HG03469 (cell line): ENCODE results near the gene PIGW.
"Not testable (repeated sequence)": the region's sequence is repeated elsewhere in the genome, so short reads cannot be mapped to it uniquely, and the experiment has no call there.

Source experiments
- ATAC-seq: cut with Tn5 transposase; IDR thresholded peaks from one replicate; pipeline ENCODE4 v1.9.1; 2021; ENCODE audit warnings: mild to moderate bottlenecking, moderate library complexity, moderate number of reproducible peaks; ENCODE audit not compliant: unreplicated experiment

Gene PIGW

DNA sequence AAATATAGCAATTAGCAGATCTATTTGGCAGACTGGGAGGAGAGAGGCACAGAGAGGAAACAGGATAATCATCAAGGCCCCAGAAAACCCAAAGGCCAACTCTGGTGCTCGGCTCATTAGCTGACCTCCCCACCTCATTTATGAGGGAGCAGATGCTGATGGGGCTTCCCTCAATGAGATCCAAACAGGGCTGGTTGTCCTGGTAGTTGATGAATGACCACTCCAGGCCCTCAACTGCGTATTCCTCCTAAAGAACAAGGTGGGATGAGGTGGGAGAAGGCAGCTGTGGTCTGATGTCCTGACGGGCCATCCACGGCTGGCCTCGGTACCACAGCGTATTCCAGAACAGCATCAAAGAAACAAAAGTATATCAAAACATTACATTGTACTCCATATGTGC, 27.5 kb upstream of the PIGW start:
- no peak for ATAC-seq

DNA sequence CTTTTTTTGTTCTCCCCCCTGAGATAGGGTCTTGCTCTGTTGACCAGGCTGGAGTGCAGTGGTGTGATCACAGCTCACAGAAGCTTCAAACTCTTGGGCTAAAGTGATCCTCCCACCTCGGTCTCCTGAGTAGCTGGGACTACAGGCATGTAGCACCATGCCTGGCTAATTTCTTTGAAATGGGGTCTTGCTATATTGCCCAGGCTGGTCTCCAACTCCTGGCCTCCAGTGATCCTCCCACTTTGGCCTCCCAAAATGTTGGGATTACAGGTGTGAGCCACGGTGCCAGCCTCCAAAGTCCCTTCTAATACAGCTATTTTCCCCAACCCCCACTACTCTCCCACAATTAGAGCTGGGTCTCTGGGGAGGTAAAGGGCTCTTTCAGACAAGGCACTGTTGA, 26.3 kb upstream of the PIGW start:
- ATAC-seq = not testable (repeated sequence)

DNA sequence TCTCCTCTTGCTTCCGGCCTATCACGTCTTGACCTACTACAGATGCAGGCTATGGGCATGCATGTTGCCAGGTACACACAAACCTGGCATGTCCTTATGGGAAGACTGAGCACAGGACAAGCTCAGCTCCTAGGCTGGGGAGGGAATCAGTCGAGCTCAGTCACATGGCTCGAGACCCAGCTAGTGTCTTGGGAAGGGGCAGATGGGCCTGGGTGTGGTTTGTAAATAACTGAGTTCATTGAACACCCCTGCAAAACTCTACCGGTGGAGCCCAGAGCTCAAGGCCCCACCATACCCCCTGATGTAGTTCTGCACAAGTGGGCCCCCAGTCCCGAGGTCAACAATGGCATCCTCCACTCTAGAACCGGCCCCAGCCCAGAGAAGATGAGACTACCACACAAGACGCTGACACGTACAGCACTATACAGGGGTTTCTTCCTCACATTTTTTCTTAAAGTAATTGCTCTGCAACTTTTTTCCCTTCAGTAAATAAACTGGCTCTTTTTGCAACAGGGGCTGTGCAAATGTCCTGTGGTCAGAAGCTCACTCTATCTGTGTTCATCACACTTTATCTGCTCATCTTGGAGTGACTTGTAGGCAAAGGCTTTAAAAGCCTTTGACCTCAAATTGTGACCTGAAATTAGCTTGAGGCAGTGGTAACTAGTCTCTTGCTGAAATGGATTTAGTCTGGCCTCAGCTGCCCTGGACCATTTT, 25.4 kb upstream of the PIGW start:
- no peak for ATAC-seq

DNA sequence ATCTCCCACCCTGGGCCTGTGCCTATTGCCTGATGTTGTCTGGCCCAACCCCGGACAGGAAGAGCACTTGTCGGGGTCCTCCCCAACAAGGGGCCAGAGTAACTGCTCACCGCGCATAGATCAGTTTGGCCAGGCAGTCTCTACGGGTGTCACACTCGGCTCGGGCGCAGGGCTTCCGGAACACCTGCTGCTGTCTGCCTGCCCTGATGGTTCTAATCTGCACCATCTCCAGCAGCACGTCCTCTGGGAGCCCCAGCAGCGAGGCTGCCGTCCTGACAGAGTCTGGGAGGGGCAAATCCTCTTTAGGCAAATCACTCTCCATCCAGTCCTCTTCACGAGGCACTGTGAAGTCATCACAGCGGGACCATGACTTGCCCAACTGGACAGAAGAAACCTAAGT, 24.2 kb upstream of the PIGW start:
- ATAC-seq = no peak

DNA sequence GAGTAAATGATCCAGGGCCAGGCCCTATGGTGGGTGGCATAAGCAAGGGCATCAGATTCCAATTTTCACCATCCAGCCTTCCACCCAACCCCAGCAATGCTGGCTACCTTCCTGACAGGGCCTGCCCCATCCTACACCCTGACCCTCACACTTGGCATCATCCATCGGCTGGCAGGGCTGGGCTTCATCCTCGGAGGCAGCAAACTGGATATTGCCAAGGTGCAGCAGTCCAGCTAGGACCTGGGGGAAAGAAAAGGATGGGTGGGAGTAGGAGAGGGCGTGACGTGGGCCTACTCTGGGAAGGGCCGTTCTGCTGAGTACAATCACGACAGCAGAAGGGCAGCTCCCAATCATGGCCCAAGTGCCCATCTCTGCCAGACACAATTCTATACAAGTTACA, 23.6 kb upstream of the PIGW start:
- no peak for ATAC-seq

DNA sequence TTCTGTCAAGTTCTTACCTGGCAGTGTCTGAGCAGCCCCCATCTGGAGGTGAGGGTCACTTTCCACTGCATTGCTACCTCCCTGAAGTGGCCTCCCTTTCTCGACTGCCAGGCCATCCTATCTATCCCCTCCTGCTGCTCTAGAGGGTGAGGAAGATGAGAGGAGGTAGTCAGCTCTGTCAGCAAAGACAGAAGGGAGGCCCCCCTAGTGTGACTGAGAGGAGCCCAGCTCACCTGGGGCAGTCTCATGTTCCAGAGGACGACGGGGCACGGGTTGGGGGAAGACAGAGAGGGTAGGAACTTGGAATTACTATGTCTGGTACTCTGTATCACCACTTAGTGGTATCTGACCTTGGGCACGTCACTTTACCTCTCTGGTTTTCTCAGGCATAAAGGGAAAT, 22.1 kb upstream of the PIGW start:
- no peak for ATAC-seq

DNA sequence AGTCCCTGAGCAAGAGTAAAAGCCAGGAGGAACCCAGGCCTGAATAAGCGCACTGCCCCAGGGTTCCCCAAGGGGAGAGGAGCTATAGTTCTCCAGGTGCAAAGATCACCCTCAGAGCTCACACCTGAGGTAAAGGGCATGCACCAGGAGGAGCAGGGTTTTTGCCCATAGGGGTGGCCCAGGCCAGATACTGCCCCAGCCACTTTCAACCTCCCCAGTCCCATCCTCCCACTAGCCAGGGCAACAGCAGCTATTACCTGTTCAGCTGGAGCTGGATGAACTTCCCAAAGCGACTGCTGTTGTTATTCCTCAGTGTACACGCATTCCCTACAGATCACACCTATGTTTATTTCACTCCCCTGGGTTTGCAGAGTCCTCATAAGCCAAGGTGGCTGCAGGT, 19.9 kb upstream of the PIGW start:
- no peak for ATAC-seq

DNA sequence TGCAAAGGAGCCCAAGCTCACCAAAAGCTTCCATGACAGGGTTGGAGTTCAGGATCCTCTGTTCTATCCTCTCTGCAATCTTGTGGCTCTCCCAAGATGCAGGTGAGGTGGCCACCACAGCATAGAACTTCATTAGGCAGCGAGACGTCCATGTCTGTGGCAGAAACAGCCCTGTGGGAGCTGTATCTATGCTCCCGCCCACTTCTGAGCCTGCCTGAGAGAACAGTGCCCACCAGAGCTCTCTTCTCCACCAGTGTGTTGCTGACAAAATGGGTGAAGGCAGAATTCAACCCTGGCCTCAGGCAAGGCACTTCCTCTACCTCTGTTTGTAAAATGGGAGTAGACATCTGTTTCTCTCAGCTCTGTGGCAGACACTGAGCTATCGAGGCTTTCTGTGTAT, 18.9 kb upstream of the PIGW start:
- ATAC-seq = no peak

DNA sequence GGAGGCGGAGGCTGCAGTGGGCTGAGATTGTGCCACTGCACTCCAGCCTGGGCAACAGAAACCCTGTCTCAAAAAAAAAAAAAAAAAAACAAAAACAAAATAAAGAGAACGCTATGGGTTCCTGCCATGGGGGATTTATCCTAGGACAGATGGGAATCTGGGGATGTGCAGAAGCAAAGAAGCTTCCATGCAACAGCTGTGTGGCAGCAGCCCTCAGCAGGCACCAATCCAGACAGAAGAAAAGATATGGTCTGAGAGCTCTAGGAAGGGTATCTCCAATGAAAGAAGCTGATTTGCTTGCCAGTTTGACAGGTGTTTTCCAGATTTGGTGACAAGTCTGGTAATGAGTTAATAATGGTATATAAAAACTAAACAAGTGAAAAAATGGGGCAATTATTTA, 11.7 kb upstream of the PIGW start:
- ATAC-seq = no peak

DNA sequence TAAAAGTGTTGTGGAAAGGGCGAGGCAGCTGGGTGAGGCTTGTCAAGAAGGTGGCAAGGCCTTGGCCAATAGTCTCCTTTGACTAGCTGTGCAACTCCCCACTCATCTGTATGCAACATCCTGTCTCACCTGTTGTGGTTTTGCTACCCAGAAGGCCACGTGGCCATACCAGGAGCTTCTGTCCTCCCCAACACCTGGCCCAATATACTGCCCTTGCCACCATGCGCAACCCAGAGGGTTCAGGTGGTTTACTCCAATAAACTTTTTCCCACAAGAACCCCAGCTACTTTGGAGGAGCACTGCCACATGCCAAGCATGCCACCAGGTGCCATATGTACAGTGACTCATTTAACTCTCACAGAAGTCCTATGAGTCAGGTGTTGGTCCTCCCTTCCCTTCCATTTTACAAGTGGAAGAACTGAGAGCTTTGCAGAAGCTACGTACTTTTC, 10.3 kb upstream of the PIGW start:
- ATAC-seq = no peak

DNA sequence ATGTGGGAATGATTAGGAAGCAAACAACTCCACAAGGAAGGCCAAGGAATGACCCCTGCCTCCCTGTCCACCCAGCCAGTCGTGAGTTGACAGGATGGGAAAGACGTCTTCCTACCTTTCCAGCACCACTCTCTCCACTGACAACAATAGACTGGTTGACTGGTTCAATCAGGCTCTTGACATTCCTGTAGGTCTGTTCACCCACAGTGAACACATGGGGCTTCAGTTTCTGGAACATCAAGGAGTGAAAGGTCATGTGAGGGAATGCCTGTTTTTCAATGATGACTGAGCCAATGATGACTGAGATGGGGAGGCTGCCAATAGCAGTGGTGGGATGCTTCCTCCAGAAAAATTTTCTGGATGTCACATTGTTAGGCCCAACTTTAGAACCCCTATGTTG, 9.7 kb upstream of the PIGW start:
- ATAC-seq = no peak

DNA sequence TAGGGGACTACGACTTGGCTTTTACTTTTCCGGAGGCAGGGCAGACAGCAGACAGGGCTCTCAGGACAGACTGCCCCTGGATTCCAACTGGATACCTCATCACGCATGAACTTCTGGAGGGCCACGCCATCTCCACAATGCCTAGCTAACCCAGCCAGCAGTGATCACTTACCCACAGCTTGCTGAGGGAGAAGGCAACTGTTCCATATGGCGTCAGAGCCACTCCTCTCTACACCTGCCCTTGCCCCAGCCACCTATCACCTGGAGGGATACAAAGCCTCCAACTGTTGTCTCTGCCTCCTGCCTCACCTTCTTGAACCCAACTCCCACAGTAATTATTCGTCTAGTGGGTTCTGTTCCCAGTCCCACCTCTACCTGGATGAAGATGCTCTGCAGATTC, 8.9 kb upstream of the PIGW start:
- no peak for ATAC-seq

DNA sequence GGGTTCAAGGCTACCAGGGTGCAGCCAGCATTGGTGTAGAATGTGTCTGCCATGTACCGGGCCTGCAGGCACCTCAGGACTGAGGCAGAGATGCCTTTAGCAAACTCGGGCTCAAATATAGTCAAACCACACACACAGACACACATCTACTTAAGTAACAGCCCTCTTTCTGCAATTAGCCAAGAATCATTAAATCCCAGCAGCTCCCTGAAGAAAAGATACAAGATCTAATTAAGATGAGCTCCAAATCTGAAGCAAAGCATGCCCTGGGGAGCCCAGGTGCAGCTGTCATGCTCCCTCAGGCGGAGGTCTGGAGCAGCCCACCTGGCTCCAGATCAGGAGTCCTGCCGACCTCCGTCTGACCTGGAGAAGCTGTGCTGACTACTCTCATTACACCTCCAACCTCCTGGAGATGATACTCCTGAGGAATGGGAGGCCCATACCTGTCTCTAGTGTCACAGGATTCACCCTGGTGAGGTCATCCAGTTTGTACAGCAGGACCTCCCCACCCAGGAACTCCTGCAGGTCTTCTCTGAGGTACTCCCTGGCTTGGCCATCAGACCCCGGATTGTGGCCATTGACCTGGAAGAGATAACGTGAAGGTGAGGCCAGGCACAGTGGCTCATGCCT, 7.1 kb upstream of the PIGW start:
- no peak for ATAC-seq

DNA sequence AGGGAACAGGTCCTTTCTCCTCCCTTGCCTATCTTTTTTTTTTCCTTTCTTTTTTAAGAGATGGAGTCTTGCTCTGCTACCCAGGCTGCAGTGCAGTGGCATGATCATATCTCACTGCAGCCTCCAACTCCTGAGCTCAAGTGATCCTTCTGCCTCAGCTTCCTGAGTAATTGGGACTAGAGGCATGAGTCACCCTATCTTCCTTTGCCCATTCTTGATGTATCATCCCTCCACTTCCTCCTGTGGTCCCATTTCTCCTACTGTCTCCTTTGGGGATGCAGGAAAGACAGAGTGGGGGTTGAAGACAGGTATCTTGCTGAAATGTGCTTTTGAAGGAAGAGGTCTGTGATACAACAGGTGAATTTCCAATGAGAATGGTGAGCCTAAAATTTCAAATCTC, 5.7 kb upstream of the PIGW start:
- no peak for ATAC-seq

DNA sequence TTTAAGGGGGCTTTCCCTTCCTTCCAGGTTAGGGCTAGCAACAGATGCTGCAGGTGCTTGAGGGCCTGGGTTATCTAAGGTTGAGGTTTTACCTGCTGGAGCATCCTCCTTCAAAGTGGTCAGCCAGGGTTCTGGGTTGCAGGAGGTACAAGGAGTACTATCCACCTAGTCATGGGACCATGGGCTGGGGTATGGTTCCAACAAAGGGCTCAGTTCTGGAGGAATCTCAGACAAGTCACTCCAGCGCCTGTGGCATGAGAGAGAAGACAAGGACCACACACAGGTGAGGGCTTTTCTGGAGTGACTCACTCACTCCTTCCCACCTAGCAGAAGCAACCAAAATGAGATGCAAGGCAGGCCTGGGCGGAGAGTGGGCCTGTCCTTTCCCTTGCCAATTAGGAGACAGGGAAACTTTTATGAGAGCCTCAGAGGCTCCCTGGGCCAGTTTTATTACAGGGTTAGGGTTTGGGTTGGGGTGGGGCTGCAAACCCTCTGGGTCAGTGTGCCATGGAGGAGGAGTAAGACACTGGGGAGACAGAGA, 2.3 kb upstream of the PIGW start:
- no peak for ATAC-seq

DNA sequence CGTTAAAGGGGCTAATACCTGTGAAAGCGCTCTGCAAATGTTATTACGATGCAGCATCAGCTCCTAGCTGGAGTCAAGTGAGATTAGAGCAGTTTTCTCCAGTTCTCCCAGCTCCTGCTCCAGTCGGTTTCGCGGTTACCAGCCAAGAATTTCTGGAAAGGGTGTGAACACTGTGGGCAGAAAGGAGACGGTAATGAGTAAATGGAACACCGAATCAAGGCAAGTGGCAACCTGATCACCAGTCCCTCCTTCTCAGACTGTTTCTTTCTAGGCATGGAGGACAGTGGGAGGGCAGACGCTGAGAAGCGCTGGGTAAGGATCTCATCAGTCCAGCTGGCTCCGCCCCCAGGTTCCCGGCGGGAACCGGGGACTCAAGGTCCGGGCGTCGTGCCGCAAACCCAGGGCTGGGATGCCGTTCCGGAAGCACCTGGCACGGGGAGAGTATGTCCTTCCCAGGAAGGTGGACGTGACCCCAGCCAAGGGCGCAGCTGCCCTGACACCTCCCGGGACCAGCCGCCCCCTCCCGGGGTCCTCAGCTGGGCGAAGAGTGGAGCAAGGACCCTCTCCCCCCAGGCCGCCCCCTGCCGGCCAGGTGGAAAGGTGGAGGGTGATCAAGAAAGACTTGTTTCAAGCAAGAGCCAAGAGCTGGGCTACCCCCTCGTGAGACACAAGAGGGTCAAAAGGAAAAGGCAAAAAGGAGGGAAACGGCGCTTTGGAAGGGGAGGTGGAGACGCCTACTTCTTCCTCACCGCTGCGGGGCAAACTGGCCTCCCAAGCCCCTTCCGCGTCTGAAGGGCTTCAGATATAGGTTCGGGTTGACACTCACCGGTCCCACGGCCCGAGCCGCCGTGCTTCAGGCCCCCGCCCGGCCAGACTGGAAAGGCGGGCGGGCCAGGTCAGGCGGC, 600 bp upstream of the PIGW start:
- ATAC-seq = peak; percentile 11

DNA sequence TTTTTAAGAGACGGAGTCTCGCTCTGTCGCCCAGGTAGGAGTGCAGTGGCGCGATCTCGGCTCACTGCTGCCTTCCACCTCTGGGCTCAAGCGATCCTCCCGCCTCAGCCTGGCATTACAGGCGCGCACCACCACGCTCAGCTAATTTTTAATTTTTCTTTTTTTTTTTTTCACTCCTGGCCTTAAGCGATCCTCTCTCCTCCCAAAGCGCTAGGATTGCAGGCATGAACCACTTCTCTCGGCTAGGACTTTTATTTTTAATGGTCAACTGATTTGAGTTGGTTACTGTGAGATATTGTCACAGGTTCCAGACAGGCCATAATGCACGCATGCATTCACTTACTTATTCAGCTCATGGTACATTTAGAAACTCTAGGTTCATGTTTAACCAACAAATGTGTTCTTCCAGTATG, 888 bp downstream of the PIGW start:
- no peak for ATAC-seq

DNA sequence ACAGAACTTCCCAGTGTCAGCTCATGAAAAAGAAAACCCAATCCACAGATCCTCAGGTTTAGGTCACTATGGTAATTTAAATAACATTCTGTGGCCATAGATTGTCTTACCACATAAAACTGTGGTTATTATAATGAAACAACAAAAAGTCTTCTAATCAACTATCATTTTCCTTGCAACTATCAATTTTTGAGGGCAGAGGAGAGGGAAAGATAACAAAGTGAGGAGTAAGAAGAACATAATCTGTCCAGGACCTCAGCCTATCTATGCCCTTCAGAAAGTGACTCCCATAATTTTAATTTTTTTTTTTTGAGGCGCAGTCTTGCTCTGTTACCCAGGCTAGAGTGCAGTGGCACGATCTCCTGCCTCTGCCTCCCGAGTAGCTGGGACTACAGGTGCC, 5.9 kb downstream of the PIGW start:
- ATAC-seq = no peak

DNA sequence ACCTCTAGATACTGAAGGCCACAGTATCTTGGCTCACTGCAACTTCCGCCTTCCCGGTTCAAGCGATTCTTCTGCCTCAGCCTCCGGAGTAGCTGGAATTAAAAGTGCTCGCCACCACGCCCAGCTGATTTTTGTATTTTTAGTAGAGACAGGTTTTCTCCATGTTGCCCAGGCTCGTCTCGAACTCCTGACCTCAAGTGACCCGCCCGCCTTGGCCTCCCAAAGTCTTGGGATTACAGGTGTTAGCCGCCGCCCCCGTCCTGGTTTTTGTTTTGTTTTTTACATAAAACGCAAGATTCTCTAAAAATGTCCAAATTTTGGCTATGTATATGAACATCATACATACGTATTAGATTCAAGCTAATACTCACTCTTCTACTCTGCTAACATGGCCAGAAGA, 8.0 kb downstream of the PIGW start:
- ATAC-seq = no peak

DNA sequence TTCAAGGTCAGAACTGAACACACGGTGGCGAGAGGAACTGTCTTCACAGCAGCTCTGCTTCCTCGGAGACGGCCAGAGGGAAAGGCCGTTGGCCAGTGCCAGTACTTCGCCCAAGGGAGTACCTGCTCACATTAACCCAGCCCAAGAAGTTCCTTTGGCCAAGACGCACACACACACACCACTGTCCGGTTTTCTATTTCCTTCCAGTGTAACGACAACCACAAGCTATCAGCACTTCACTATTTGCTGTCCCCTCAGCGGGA, 9.2 kb downstream of the PIGW start:
- ATAC-seq = no peak

DNA sequence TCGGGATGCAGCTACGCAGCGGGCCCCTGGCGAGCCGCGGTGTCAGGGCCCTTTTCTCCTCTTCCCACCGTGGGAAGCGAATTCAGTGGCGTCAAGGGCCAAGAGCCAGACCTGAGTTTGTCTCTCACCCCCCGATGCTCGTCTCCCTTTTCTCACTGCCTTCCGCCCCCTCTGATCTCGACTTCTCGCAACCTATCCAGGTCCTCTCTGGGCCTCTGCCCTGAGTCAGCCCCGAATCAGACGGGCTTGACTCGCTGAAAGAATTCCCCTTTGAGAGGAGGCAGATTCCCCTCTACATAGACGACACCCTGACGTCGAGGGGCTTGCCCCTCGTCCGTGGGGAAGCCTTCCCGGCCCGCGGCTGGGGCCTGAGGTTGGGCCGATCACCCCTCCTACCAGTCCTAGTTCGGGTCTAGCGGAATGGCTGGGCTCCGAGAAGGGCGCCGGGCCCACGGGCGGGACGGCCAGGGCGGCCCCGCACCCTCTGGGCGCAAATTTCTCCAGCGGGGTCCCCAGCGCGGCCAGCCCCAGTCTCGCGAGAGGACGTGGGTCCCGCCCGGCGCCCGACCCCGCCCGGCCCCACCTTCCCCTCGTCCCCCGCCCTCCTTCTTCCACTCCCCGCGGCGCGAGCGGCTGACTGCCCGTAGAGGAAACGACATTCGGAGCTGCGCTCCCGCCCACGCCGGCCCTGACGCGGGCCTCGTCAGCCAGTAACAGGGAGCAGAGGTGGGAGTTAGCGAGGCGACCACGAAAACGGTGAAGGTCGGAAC, 9.7 kb downstream of the PIGW start, which contains the start of gene GGNBP2:
GGNBP2 (plus strand) TSS at position 613 of the 770 bp plus-strand sequence. CDS start 806 bp downstream, outside the sequence.
- ATAC-seq = peak; percentile 30
